ENCODE data around the gene FOXC2.

- TF ChIP-seq CTCF (IDR thresholded peaks at IDR 0.05; ENCODE audit: low read length) (no peak), EZH2 (optimal IDR thresholded peaks at IDR 0.05; ENCODE audit: low read depth, low read length) (no peak), EZH2phosphoT487 (IDR thresholded peaks at IDR 0.05; ENCODE audit: low read length) (no peak)
Measured at GRCh38 chr16:86553356-86553755, 13.3 kb upstream of the FOXC2 start.
